NOMO-1 treated with dmso at 0.1 percent for 144 hours (cell line): Measurements from ENCODE around the gene PSG11.
"Not testable (repeated sequence)": the region's sequence is repeated elsewhere in the genome, so short reads cannot be mapped to it uniquely, and the experiment has no call there.

Source experiments
- DNase-seq: peaks from one replicate; lab custom pipeline; 2025; ENCODE audit not compliant: unreplicated experiment; lab: John Stamatoyannopoulos, UW

Gene PSG11

GRCh38 chr19:43026369-43026768 is at the start of gene PSG11:
Gene PSG11, minus strand, starts transcription at chr19:43026469. Its CDS starts 97 bp downstream, at chr19:43026372.
- not testable (repeated sequence) for DNase-seq

DNA sequence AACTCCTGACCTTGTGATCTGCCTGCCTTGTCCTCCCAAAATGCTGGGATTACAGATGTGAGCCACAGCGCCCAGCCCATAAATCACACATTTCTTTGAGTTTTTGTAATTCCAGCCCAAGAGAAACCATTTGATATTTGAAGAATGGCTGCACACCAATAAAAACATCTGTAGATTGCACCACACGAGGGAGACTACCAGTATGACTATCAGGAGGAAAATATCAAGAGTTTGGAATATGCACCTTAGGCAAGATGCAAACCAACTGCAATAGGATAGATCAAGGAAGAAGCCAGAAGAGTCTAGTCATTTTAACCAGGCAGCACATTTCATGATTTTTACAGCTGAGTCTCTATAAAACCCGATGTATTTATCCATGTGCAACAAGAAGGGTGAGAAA is 36.1 kb upstream of the PSG11 start:
- not testable (repeated sequence) for DNase-seq

GRCh38 chr19:43061326-43061725 is 35.1 kb upstream of the PSG11 start:
- DNase-seq = not testable (repeated sequence)

DNA sequence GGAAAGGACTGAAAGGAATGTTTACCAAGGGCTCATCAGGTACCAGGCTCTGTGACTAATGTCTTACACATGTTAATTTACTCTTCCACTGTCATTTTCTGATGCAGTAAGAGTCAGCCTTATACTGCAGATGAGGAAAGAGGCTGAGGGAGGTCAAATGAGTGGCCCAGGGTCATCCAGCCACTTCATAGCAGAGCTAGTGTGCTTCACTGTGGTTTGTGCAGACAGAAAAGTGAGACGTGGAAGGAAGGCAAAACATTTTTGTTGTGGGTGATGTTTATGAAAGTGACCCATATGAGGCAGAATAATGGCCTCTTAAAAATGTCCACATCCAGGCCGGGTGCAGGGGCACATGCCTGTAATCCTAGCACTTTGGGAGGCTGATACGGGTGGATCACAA is 34.0 kb upstream of the PSG11 start:
- not testable (repeated sequence) for DNase-seq

DNA sequence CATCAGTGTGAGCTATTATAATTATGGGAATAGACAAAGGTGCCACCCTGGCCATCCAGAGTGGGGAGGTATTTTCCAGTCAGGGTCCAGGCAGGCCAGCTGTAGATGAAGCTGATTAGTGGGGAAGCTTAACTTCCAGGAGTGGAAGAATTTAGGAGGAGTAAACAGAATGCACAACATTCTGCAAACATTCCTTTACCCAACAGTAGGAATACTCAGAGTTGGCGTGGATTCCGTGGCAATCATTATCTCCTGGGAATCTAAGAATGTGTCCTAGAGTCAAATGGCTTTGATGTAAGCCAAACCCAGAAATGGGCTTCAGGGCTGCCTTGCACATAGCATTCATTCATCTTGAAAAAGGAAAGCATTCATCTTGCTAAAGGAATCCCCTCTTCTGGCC is 33.2 kb upstream of the PSG11 start:
- DNase-seq = not testable (repeated sequence)

GRCh38 chr19:43058440-43058839 is 32.2 kb upstream of the PSG11 start:
- DNase-seq = not testable (repeated sequence)

GRCh38 chr19:43047966-43048365 is 21.7 kb upstream of the PSG11 start:
- DNase-seq = not testable (repeated sequence)

- not testable (repeated sequence) for DNase-seq
These were observed 20.3 kb upstream of the PSG11 start for GRCh38 chr19:43046578-43046977.

DNA sequence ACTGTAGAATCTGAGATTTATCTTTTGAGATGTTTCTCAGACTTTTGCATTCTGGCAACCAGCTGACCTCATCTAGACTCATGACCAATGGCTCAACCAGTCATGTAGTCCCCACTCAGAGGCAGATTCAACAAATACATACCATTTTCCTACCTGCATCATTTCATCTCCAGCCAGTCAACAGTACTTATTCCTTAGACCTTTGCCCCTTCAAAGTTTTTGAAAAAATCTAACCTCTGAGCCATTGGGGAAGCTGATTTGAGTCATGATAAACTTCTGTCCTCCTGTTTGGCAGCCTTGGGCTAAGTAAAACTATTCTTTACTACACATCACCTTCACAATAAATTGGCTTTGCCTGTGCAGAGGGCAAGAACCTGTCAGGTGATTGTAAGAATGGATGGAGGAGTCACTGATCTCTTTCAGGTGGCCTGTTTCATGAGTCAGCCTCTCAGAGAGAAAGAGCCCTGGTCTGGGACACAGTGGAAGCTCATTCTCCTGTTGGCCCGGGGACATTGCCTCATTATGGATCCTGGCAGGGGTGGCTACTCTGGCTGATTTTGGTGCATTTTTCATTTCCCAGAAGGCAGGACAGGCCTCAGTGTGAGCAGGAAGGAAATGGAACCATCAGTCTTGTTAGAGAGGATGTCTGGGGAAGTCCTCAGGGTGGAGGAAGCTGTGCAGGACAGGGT is 17.4 kb upstream of the PSG11 start:
- not testable (repeated sequence) for DNase-seq

DNA sequence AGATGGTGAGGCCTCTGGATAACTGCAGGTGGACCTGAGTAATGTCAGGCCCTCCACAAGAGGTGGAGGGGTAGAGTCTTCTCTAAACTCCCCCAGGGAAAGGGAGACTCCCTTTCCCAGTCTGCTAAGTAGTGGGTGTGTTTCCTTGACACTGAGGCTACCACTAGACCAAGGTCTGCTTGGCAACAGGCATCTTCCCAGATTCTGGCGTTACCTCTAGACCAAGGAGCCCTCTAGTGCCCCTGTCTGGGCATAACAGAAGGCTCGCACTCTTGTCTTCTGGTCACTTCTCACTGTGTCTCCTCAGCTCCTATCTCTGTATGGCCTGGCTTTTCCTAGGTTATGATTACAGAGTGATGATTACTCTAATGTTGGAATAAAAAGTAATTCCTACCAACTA is 5.4 kb upstream of the PSG11 start:
- DNase-seq = not testable (repeated sequence)

- DNase-seq = no peak
These were observed 2.6 kb upstream of the PSG11 start for GRCh38 chr19:43028866-43029265.

DNA sequence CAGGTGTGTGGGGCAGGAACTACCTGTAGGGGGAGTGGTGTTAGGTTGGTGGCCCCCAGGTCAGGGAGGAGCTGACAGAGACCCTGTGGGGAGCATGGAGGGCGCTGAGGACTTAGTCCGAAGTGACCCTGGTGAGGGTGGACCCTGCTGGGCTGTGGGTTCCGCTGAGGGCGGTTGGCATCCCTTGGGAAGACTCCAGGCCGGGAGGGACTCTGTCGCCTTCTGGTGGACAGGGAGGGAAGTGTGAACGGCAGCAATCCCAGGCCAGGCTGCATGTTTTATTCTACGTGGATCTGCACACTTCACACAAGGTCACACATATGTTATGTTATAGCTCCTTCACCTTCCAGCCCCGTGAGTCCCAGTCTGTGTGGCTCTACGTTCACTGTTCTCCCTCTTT is 1.7 kb upstream of the PSG11 start:
- not testable (repeated sequence) for DNase-seq

- DNase-seq = not testable (repeated sequence)
These were observed 792 bp upstream of the PSG11 start for GRCh38 chr19:43027061-43027460.

DNA sequence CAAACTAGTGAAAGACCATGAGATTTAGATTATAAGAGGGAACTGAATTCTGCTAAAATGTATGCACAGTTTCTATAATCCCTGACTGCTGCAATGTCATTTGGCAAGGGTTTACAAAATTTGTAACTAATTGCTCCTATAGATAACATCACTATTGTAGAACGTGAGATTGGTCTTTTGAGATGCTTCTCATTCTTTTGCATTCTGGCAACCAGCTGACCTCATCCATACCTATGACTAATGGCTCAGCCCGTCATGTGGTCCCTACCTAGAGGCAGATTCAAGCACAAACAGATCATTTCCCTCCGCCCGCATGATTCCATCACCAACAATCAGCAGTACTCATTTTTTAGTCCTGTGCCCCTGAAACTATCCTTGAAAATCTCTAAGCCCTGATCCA is 4.2 kb downstream of the PSG11 start:
- DNase-seq = not testable (repeated sequence)

DNA sequence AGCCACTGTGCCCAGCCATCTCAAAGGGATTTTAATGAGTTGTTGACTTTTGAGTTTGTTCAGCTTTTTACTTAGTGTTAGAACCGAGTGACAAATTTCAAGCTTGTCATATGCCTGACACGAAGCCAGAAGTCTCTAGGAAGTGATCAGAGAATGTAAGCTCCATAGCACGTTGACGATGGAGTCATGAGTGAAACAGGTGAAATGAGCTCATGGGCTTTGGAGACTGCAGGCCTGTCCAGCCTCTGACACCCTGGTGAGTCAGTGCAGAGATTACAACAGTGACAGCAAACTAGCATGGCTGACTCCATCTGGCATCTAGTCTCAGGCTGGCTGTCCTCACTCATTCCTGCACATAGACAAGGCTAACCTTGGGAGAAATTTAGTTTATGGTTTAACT is 4.6 kb downstream of the PSG11 start:
- DNase-seq = not testable (repeated sequence)

DNA sequence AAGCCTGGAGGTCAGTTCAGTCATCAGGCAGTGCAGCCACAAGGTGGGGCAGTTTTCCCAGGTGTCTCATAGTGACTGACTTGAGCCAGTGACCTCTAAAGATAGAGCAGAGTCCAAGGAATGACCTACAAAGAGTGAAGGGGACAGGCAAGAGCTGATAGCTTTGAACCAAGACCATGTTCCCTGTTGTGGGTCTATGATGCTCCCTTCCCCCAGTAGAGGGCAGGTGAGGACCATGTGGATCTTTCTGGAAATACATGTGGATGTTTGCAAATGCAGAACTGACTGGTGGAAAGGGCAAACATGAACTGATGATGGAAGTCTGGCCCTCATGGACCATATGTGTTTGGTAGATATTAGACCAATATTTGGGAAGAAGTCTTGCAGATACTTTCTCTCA is 6.7 kb downstream of the PSG11 start:
- not testable (repeated sequence) for DNase-seq

GRCh38 chr19:43005841-43006240 is 20.4 kb downstream of the PSG11 start:
- not testable (repeated sequence) for DNase-seq

DNA sequence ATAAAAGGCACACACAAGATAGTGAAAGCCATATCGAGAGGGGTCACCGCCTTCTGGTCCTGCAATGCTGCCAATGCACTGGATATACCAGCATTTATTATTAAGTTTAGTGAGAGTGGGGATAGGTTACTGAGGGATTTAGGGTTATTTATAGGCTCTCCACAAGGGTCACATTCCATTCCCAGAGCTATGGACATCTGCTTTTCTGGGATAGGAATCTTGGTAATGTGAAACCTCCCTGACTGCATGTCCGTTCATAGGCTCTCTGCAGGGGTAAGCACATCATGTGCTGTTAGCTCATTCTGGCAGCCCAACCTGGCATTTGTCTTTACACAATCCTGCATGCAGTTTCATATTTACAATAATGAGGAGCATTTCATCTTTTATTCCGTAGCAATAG is 21.4 kb downstream of the PSG11 start:
- DNase-seq = not testable (repeated sequence)

- DNase-seq = not testable (repeated sequence)
These were observed 22.6 kb downstream of the PSG11 start for GRCh38 chr19:43003634-43004033.

DNA sequence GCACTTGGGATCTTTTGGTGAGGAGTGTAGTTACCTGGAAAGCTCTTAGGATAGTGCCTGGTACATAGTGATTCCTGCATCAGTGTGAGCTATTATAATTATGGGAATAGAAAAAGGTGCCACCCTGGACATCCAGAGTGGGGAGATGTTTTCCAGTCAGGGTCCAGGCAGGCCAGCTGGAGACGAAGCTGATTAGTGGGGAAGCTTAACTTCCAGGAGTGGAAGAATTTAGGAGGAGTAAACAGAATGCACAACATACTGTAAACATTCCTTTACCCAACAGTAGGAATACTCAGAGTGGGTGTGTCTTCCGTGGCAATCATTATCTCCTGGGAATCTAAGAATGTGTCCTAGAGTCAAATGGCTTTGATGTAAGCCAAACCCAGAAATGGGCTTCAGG is 23.3 kb downstream of the PSG11 start:
- DNase-seq = not testable (repeated sequence)

- not testable (repeated sequence) for DNase-seq
These were observed 30.1 kb downstream of the PSG11 start for GRCh38 chr19:42996161-42996560.

- DNase-seq = not testable (repeated sequence)
These were observed 34.2 kb downstream of the PSG11 start for GRCh38 chr19:42992029-42992604.

DNA sequence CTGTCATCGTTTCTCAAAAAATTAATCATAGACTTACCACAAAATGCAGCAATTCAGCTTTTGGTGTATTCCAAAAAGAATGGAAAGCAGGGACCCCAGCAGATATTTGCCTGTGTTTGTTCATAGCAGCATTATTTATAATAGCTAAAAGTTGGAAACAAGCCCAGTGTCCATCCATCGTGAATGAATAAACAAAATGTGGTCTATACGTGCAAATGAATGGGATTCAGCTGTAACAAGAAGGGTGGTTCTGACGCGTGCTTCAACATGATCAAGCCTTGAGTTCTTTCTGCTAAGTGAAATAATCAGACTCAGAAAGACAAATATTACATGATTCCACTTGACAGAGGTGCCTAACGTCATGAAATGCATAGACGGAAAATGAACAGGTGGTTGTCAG is 36.4 kb downstream of the PSG11 start:
- DNase-seq = no peak
